ENCODE results near the gene CYP27B1.

The CYP27B1 gene

DNA sequence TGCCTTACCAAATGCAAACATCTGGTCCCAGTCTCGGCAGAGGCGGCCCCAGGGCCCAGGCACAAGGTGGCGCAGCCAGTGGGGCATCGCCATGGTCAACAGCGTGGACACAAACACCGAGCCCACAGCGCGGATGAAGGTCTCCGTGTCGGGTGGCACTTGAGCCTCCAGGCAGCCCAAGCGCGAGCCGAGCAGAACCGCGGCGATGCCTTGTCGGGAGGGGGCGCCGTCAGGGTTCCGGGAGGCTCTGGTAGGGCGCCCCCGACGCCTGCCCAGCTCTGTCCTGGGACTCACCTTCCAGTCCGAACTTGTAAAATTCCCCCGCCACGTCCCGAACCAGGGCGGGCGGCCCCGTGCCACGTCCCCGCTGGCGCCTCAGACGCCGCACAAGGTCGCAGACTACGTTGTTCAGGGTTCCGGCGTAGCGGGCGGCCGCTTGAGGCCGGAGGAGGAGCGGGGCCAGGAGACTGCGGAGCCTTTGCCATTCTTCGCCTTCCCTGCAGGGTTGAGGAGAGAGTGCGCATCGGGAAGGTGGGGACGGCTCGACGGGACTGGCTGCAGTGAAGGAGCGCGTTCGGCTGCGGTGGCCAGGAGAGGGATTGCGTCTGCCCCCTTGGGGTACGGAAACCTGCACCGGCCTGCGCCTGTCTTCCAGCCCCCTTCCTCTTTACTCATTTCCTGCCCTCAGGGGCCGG, 1.7 kb downstream of the CYP27B1 start:
- DNase-seq = peak; percentile 36

DNA sequence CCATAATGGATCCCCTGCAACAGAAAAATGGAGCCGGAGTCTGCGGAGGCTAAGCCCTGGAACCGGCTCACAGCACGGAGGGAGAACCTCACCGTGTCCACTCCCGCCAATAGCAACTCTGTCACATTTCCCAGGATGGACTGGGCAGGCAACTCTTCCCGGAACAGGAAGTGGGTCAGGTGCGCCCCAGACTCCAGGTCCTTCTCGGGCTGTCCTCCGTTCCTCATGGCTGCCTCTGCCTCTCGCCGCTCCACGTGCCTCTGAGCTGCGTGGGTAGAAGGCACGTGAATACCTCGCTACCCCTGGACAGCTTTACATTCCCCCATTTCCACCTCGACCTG, 2.2 kb downstream of the CYP27B1 start:
- DNase-seq = no peak

DNA sequence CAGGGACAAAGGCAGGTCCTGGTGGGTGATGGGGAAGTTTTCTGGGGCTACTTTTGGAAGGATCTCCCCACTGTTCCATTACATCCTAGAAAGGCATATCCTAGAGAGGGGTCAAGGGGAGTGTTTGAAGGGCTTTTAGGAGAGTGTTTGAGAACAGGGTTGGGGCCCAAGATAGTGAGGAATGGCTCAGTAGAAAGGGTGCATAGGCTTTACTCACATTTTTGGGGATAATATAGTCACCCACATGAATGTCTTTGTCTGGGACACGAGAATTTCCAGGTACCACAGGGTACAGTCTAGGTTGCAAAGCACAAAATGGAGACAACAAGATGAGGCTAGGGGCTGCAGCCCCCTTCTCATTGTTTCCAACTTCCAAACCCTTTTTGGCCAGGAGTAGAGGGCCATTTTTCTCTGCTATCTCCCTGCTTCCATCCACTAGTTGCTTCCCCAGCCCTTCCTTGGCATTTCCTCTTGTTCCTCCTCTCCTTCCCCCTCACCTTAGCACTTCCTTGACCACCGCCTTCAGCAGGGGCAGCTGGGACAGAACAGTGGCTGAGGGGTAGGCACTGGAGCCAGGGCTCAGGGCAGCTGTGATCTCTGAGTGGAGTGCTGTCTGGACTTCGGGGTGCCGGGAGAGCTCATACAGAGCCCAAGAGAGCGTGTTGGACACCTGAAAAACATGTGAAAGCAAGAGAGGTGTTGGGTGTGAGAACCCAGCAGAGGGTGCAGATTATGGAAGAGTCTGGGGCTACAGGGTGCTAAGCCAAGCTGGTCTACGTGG, 2.8 kb downstream of the CYP27B1 start:
- no peak for DNase-seq

- no peak for DNase-seq
Observed at GRCh38 chr12:57762463-57762862, 4.4 kb downstream of the CYP27B1 start.

GRCh38 chr12:57761391-57761998, 5.4 kb downstream of the CYP27B1 start:
- no peak for DNase-seq

DNA sequence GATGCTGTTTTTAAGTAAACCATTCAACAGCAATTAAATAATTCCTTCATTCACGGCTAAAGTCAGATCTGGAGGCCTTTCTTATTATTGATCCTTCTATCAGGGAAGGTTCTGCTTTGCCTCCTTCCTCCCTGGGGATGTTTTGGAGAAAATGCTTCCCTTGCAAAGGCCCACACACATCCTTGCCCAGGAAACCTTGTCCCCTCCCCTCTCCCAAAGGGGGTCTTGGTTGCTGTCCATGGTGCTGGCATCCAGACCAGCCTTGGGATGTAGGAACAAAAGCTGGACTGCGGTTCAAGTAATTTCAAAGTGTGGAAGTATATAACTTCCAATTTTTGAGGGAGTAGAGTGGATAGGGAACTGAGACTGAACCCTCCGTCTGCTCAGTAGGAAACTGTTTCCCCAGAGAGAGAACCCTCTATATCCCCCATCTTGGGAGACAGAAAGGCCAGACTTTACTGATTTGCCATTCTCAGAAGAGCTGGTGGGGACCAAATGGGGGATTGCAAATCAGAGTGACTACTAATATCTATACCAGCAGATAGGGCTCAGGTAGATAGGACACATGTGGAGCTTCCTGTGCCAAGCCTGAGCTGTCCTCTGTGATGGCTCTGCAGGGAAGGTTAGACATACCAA, 6.4 kb downstream of the CYP27B1 start:
- no peak for DNase-seq

DNA sequence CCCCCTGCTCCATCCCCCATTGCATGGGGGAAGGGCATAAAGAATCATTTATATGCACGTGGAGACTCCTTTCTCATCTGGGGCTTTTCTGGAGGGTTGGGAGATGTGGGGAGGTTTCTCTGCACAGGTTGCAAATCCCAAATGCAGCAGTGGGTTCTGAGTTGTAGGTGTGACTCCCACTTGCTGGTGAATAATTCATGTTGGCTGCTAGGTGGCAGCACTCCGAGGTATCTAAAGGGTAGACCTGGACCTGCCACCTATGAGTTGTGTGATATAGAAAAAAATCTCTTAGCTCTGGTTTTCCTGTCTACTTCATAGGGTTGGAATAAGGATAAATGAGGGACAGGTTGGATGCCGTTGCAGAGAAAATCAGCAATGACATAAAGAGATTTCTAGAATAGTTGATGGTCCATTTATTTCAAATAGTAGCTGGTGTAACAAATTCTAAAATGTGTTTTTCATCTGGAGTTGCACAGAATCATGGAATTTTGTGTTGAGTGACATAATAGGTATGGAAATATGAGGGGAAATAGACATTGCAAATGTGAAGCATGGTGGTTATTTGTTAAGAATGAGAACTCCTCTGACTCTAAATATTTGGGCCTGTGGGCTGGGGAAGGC, 7.4 kb downstream of the CYP27B1 start:
- peak; percentile 57 for DNase-seq

DNA sequence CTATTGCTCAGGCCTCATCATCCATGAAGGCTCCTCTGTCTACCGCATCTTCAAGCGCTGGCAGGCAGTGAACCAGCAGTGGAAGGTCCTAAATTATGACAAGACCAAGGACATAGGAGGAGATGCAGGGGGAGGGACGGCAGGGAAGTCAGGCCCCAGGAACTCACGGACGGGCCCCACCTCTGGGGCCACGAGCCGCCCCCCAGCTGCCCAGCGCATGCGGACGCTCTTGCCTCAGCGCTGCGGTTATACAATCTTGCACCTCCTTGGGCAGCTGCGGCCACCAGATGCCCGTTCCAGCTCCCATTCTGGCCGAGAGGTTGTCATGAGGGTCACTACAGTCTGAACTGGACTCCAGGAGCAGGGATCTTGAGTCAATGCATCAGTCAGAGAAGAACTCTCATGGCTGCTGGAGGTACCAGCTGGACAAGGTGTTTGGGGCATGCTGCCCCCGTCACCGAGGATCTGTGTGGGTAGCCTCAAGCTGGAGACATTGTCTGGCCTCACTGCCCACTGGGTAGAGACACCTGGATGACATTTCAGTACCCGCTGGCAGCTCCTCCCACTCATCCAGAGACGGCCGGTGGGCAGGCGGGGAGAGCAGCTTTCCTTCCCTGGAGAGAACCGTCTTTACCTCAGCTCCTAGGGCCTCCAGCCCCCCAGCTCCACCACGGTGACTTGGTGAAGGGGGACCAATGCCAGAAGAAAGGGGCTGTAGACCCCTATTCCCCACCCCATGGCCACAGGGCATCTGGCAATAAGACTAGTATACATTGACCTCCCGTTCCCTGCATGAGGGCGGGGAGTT, 8.1 kb downstream of the CYP27B1 start:
- DNase-seq = no peak

GRCh38 chr12:57757771-57758170, 9.1 kb downstream of the CYP27B1 start:
- DNase-seq = no peak

GRCh38 chr12:57756406-57757341, 10.2 kb downstream of the CYP27B1 start:
- peak; percentile 62 for DNase-seq

GRCh38 chr12:57755454-57756372, 11.2 kb downstream of the CYP27B1 start:
- DNase-seq = peak; percentile 16

GRCh38 chr12:57755194-57755453, 11.8 kb downstream of the CYP27B1 start:
- no peak for DNase-seq

GRCh38 chr12:57754411-57755193, 12.3 kb downstream of the CYP27B1 start, which contains the start of gene MARCHF9:
Gene MARCHF9, plus strand, starts transcription at chr12:57755103. Its CDS starts 426 bp downstream, at chr12:57755529.
- peak; percentile 92 for DNase-seq

GRCh38 chr12:57753756-57754337, 13.0 kb downstream of the CYP27B1 start:
- DNase-seq = no peak

DNA sequence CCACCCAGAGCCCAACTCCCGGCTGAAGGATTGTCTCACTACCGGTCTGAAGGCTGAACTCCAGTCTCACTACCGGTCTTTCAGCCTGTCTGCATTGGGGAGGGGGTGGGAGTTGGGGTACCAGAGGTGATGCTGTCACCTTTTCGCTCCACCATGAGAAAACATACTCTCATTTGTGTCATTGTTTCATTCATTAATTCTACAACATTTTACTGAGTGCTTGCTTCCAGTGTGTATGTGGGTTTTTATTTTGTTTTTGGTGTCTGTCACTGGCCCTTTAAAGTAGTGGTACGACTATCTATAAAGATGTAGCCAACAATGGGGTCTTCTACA, 14.2 kb downstream of the CYP27B1 start:
- no peak for DNase-seq

DNA sequence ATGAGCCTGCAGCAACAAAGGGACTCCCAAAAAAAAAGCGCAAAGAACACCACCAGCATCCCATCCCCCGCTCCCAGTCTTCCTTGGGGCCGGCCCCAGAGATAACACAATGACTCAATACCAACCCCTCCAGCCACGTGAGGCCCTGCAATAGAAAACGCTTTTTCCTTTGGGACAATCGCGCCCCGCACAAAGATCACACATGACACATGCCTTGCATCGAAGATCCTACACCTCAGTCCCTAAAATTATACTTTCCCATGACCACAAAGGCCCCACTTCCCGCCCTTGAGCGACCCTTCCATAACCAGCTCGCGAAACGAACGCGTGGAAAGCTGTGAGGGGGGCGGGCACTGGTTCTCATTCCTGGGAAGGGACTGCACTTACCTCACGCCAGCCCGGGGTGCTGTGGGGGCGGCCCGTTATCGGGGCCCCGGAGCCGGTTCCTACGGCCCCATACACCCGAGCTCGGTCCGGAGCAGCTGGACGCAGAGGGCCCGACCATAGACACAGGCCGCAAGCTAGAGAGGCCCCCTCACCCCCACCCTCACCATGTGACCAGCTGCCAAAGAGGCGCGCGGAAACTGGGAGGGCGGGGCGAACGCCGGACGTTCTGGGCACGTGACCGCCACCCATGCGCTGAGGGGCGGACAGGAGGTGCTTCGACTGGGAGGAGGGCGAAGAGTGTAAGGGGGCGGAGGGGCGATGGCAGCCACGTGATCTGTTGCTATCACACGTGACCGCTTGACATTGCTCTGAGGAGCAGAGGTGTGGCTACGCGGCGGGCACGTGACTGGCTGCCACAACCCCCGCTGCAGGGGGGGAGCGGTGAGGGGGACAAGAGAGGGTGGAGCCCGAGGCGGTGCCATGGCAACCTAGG, 14.8 kb downstream of the CYP27B1 start, which contains the start of gene CDK4:
TSS of gene CDK4 (minus strand) at position 523 of the 880 bp plus-strand sequence. CDS start 593 bp downstream, outside the sequence.
- peak; percentile 100 for DNase-seq

GRCh38 chr12:57751432-57751787, 15.5 kb downstream of the CYP27B1 start:
- no peak for DNase-seq

All from CD4-positive, alpha-beta T cell treated with Interleukin-4 for 4 hours (primary cell).